ENCODE measurements around the gene INPP4A. TPM values are rescaled to one million over a fixed set of nuclear protein-coding genes. Genes with fewer than 3 reads are reported as not detected.
"Not testable (repeated sequence)": the region's sequence is repeated elsewhere in the genome, so short reads cannot be mapped to it uniquely, and the experiment has no call there.

INPP4A gene
- total and polyA plus RNA-seq, 9 of the 15 experiments (the other 6 are each of a cell fraction or from before 2014, with no cell fraction given), result 1.8 to 15.7 (median 8.3) TPM

- intact Hi-C loops (cut with micrococcal nuclease) (no loop called here), in situ Hi-C loops (cut with MboI) (no loop called here)
- H3K36me3 ChIP-seq (ENCODE audit: control insufficient read depth, insufficient read depth, low read length), result no peaks in the 10 kb centered on the region
- H3K9ac ChIP-seq (ENCODE audit: insufficient read depth in 1 of 2, low read depth in 2 of 2, low read length in 2 of 2), result no peak overlapping the region
- H3K9me1 ChIP-seq (ENCODE audit: control insufficient read depth, insufficient read depth, low read length), result no peaks in the 10 kb centered on the region
- ChIA-PET POLR2A (interaction anchor here (0.6 kb wide), 1 partner anchor 15 kb away, joined by 4 read pairs; no protein-coding TSS in a partner anchor), CTCF (ENCODE audit: low intra/inter-chr PET ratio) (no interaction called here)
- no peak for TF ChIP-seq TAF7 (tag; IDR thresholded peaks at IDR 0.05)
- TF ChIP-seq E2F1 (CRISPR knock-in tag; IDR thresholded peaks at IDR 0.05), result no peak
- TF ChIP-seq TEAD2 (tag; IDR thresholded peaks at IDR 0.05), result no peak
- no peak for TF ChIP-seq TFAM (CRISPR knock-in tag; conservative IDR thresholded peaks at IDR 0.05)
- no peak for TF ChIP-seq FUS (optimal IDR thresholded peaks at IDR 0.05; ENCODE audit: low read depth, low read length)
- TF ChIP-seq GMEB1 (CRISPR knock-in tag; IDR thresholded peaks at IDR 0.05), result no peak
- TF ChIP-seq NCOR1 (IDR thresholded peaks at IDR 0.05), result no peak
- no peak for TF ChIP-seq ZNF76 (CRISPR knock-in tag; IDR thresholded peaks at IDR 0.05; ENCODE audit: borderline replicate concordance)
- no peak for TF ChIP-seq U2AF2 (optimal IDR thresholded peaks at IDR 0.05; ENCODE audit: low read depth, low read length)
- TF ChIP-seq KLF1 (tag; IDR thresholded peaks at IDR 0.05), result no peak
- no peak for TF ChIP-seq PCBP2 (IDR thresholded peaks at IDR 0.05; ENCODE audit: low read depth, low read length, poor library complexity, severe bottlenecking)
- H2AFZ ChIP-seq (ENCODE audit: low read depth, low read length), result no peak overlapping the region
- no peaks in the 10 kb centered on the region for H3K79me2 ChIP-seq (ENCODE audit: control insufficient read depth, insufficient read depth, low read length)
- peaks cover 3% of the 10 kb centered on the region for H3K9me3 ChIP-seq (replicated peaks; ENCODE audit: control insufficient read depth, insufficient read depth, low read depth, low read length)
- FAIRE-seq (no peak), ATAC-seq (no peak), DNase-seq (ENCODE audit: extremely low read depth in 1 of 4, low spot score in 3 of 4) (no peak)
- 0% methylated on average over 3 of the region's 3 CpGs for WGBS (ENCODE audit: insufficient coverage, low coverage, missing lambda C conversion rate)
- no peaks in the 10 kb centered on the region; a peak in 1 of 5 replicates for H3K4me1 ChIP-seq (replicated peaks in 1 of 2; ENCODE audit: control insufficient read depth in 2 of 2, insufficient read depth in 2 of 2, low read length in 2 of 2)
- no TSS peak for BruUV-seq (replicated peaks)
- no peak overlapping the region for H3K4me3 ChIP-seq
- no peak overlapping the region for H3K27ac ChIP-seq (ENCODE audit: extremely low read depth, low read depth, low read length)
- H3K4me2 ChIP-seq (ENCODE audit: insufficient read depth, low read length), result no peak overlapping the region
- no peaks in the 10 kb centered on the region for H3K27me3 ChIP-seq (ENCODE audit: control insufficient read depth in 2 of 2, insufficient read depth in 2 of 2, low read length in 2 of 2)
- no peaks in the 10 kb centered on the region for H4K20me1 ChIP-seq (replicated peaks; ENCODE audit: control insufficient read depth, insufficient read depth, low read length)
These were observed 10.2 kb upstream of the INPP4A start for GRCh38 chr2:98434492-98434891.

GRCh38 chr2:98435670-98436069, 9.0 kb upstream of the INPP4A start:
- BruUV-seq (replicated peaks); ATAC-seq; H3K9me3 ChIP-seq (replicated peaks; ENCODE audit: control insufficient read depth, insufficient read depth, low read depth, low read length); H3K4me3 ChIP-seq; H2AFZ ChIP-seq (ENCODE audit: low read depth, low read length); H3K9ac ChIP-seq (ENCODE audit: insufficient read depth in 1 of 2, low read depth in 2 of 2, low read length in 2 of 2); in situ Hi-C loops (cut with MboI); H3K27me3 ChIP-seq (ENCODE audit: control insufficient read depth in 2 of 2, insufficient read depth in 2 of 2, low read length in 2 of 2); DNase-seq (ENCODE audit: extremely low read depth in 1 of 4, low spot score in 3 of 4); POLR2A ChIA-PET; H3K27ac ChIP-seq (ENCODE audit: extremely low read depth, low read depth, low read length); H3K9me1 ChIP-seq (ENCODE audit: control insufficient read depth, insufficient read depth, low read length); intact Hi-C loops (cut with micrococcal nuclease); H4K20me1 ChIP-seq (replicated peaks; ENCODE audit: control insufficient read depth, insufficient read depth, low read length); H3K4me2 ChIP-seq (ENCODE audit: insufficient read depth, low read length); H3K79me2 ChIP-seq (ENCODE audit: control insufficient read depth, insufficient read depth, low read length); FAIRE-seq; H3K4me1 ChIP-seq (replicated peaks in 1 of 2; ENCODE audit: control insufficient read depth in 2 of 2, insufficient read depth in 2 of 2, low read length in 2 of 2); H3K36me3 ChIP-seq (ENCODE audit: control insufficient read depth, insufficient read depth, low read length): not testable (repeated sequence)
- 17% methylated on average over 4 of the region's 4 CpGs for WGBS (ENCODE audit: insufficient coverage, low coverage, missing lambda C conversion rate)
- CTCF ChIA-PET (ENCODE audit: low intra/inter-chr PET ratio), result interaction anchor here (0.6 kb wide), 1 partner anchor 51 kb away, joined by 3 read pairs; no protein-coding TSS in a partner anchor
